GM18870 (cell line): ENCODE measurements around the gene KRT6A.

ENCODE experiments used
- ATAC-seq: cut with Tn5 transposase; IDR thresholded peaks from one replicate; pipeline ENCODE4 v1.9.1; 2021; ENCODE audit warnings: moderate library complexity; ENCODE audit not compliant: unreplicated experiment

KRT6A gene

GRCh38 chr12:52438305-52439301 is 54.5 kb downstream of the KRT6A start:
- no peak for ATAC-seq

DNA sequence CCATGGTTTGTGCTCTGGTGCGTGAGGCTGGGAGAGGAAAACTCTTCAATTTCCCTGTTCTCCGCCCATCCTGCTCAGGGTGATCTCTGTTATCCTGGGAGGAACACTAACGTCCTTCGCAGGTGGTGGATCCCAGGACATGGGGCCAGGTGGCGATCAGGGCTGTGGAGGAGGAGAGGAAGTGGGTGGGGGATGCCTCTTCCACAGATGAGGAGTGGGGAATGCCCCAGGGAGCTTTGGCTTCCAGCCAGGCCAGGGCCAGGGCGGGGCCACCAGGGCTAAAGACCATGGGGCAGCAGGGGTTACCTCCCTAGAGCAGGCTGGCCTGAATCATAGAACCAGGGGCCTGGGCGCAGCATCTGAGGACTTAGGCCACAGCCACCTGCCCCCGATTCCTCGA is 55.5 kb downstream of the KRT6A start:
- no peak for ATAC-seq
